HG03066 (cell line): ENCODE results near the gene MXRA7.
"Not testable (repeated sequence)": the region's sequence is repeated elsewhere in the genome, so short reads cannot be mapped to it uniquely, and the experiment has no call there.

Experiments used
- ATAC-seq: cut with Tn5 transposase; IDR thresholded peaks from one replicate; pipeline ENCODE4 v1.9.1; 2021; ENCODE audit warnings: low read depth; ENCODE audit not compliant: unreplicated experiment

The MXRA7 gene

GRCh38 chr17:76716839-76717215 is 6.1 kb upstream of the MXRA7 start:
- no peak for ATAC-seq

GRCh38 chr17:76716146-76716838 is 5.5 kb upstream of the MXRA7 start:
- no peak for ATAC-seq

DNA sequence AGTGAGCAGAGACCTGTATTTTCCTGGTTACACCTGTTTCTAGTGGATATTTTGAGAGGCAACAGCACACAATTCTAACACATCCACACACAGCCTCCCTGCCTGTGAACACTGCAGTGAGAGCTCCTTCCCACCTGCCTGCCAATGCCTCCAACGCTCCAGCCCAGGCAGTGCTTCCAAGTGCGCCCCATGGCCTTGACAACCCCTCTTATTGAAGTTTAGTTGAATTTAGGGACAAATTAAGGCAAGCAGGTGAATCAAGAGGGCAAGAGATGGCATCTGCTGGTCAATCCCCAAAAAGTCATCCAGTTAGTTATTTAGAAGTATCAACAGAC is 4.7 kb upstream of the MXRA7 start:
- ATAC-seq, result no peak

- no peak for ATAC-seq
Measured at GRCh38 chr17:76714822-76715495, 4.2 kb upstream of the MXRA7 start.

DNA sequence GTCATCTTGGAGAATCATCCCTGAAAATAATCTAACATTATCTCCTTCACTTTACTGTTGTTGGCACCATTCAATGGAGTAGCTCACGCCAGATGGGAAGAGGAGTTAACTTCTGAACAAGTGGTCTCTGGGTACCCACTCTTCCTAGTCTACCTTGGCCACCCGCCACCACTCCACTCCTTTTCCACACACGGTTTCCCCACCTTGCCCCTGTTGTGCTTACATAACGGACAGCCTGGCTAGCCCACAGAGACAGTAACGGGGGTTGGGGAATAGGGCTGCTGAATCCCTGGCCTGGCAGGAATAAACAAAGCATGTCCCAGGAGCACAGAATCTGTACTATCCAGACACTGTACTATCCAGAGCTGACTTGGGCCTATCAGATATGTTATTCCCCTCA is 3.6 kb upstream of the MXRA7 start:
- no peak for ATAC-seq

GRCh38 chr17:76713765-76714164 is 3.0 kb upstream of the MXRA7 start:
- no peak for ATAC-seq

DNA sequence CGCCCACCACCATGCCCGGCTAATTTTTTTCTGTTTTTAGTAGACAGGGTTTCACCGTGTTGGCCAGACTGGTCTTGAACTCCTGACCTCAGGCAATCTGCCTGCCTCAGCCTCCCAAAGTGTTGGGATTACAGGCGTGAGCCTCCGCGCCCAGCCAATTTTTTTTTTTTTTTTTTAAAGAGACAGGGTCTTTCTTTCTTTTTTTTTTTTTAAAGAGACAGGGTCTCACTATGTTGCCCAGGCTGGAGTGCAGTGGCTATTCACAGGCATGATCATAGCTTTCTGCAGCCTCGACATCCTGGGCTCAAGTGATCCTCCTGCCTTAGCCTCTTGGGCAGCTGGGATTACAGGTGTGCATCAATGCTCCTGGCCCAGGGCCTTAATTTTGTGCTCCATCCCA is 1.6 kb upstream of the MXRA7 start:
- ATAC-seq, result not testable (repeated sequence)

DNA sequence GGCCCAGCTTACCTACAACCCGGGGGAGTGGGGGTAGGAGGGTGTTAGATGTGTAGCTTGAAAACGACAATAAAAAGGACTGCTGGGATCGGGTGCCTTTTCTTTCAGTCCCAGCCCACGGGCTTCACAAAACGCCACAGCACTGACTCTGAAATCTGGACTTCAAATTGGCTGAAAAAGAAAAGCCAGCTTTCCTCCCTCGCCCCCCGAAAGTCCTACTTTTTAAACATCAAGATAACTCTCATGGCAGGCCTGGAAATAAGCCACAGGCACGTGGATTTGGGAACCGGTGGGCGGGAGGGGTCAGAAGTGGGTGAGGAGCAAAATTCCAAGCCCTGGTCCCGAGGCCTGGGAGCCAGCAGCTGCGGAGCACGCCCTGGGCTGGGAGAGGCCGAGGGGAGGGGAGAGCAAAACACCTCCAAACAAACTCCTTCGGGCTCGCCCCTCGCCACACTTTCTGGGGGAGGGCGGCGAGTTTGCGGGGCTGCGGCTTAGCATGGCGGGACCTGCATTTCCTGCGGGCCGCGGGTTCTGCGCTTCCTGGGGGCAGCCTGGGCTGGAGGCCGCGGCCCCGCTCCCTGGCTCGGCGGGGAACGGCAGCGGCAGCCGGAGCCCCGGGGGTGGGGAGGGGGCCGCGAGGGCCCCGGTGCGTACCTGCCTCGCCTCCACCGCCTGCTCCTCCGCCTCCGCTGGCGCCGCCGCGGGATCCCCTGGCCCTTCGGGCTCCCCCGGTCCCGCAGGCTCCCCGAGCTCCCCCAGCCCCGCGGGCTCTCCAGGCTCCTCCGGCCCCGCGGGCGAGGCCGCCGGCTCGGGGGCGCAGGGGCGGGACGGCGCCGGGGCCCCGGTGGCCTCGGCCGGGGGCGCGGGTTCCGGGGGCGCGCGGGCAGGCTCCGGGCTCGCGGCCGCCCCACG is 558 bp downstream of the MXRA7 start:
- not testable (repeated sequence) for ATAC-seq

DNA sequence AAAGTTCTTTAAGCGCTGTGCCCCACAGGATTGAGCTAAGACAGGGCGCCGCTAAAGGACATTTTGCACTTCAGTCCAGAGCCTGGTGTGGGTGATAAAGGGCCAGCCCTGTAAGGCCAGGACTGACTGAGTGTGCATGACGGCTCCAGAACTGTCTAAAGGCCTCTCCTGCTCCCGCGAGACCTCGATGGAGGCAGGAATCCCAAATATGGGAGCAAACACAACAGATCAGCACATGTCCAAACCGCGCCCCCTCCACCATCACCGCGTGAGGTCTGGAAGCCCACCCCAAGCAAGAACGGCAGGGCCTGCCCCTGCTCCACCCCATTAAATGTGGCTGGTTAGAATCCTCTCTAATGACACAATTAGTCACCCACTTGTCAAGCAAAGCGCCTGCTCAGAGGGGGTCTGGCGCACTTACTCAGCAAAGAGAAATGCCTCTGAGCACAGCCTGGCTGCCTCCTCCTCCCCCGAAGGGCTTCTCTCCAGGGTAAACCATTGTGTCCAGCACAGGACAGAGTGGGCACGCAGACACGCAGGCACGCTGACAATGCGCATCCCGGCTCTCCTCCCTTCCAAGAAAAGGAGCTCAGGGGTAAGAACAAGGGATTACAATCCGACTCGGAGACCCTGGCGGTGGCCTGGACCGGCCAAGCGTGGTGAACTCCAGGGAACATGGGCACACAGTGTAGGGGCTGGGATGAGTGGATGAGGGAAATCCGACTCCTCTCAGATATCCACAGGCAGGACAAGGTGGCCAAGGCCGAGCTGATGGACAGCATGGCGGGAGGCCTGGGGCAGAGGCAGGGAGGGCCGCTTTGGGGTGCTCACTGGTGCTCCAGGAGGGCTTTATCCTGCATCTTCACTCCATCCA is 1.5 kb downstream of the MXRA7 start:
- ATAC-seq, result no peak

- no peak for ATAC-seq
Measured at GRCh38 chr17:76707985-76708807, 2.6 kb downstream of the MXRA7 start.

DNA sequence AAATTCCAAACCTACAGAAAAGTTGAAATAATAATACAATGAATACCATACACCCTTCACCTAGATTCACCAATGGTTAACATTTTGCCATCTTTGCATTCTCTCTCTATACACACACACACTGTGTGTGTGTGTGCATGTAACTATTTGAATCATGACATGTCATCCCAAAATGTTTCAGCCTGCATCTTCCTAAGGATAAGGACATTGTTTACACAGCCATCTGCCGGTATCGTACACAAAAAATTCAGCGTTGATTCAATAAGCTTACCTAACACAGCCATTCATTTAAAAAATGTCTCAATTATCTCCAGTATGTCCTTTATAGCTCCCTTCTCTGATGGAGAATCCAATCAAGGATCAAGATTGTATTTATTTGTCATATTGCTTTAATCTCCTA is 3.9 kb downstream of the MXRA7 start:
- no peak for ATAC-seq

GRCh38 chr17:76704805-76705204 is 6.0 kb downstream of the MXRA7 start:
- no peak for ATAC-seq

GRCh38 chr17:76702941-76703637 is 7.7 kb downstream of the MXRA7 start:
- no peak for ATAC-seq

GRCh38 chr17:76702076-76702475 is 8.7 kb downstream of the MXRA7 start:
- ATAC-seq, result no peak

- ATAC-seq, result no peak
Measured at GRCh38 chr17:76701471-76701967, 9.2 kb downstream of the MXRA7 start.

GRCh38 chr17:76700617-76701470 is 9.9 kb downstream of the MXRA7 start:
- ATAC-seq, result no peak

DNA sequence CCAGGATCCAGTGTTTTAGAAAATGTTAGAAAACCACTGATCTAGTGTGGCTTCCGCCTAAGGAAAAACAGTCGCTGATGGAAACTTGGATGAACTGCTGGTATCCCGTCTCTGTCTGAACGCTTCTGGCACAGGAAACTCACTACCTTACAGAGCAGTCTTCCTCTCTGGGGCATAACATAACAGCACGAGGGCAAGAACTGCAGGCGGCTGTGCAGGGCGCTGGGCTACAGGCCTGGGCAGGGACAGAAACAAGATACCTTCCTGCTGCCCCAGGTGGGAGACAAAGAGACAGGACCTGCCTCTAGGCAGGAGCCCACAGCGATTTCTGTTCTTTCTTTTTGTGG is 10.5 kb downstream of the MXRA7 start:
- no peak for ATAC-seq

DNA sequence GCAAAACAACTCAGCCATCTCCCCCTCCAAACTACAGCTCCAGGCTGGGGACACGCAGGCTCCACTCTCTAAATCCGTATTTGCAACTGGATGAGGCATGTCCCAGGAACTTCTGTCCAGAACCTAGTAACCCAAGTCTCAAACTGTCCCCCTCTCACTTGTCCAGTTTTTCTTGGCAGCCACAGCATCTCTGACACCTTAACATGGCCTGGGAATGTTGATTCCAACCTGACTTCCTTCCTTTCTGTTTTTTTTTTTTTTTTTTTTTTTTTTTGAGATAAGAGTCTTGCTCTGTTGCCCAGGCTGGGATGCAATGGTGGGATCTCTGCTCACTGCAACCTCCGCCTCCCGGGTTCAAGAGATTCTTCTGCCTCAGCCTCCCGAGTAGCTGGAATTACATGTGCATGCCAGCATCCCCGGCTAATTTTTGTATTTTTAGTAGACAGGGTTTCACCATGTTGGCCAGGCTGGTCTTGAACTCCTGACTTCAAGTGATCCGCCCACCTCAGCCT is 12.2 kb downstream of the MXRA7 start:
- not testable (repeated sequence) for ATAC-seq
